Spleen (tissue), 11 donors: ENCODE data around the gene MGMT. TPM values are rescaled to one million over a fixed set of nuclear protein-coding genes. Genes with fewer than 3 reads are reported as not detected.

Experiments used
- DNase-seq: peaks from one replicate; pipeline ENCODE4 v3.0.0-alpha.2; 2020
- H3K27ac ChIP-seq, 8 donors: fragments of 200-600 bp; sonication (generic) in 7 of 8; 1 replicate in 4 of 8; 2 replicates in 4 of 8; pipeline versions ENCODE4 v1.5.0 to v1.8.0; 2016 to 2021; ENCODE audit warnings: inconsistent platforms in 4 of 8, mild to moderate bottlenecking in 4 of 8, moderate library complexity in 1 of 8
- H3K27me3 ChIP-seq, 7 donors: fragments of 200-600 bp; sonication (generic) in 6 of 7; replicated peaks in 1 of 7; 1 replicate in 4 of 7; 2 replicates in 3 of 7; pipeline versions ENCODE4 v1.5.0 to v1.8.0; 2016 to 2021; ENCODE audit warnings: inconsistent platforms in 3 of 7, mild to moderate bottlenecking in 1 of 7
- H3K36me3 ChIP-seq, 6 donors: fragments of 200-600 bp; sonication (generic) in 5 of 6; 1 replicate in 4 of 6; 2 replicates in 2 of 6; pipeline versions ENCODE4 v1.5.0 to v1.8.0; 2016 to 2021; ENCODE audit warnings: inconsistent platforms in 2 of 6
- H3K4me1 ChIP-seq, 6 donors: fragments of 200-600 bp; sonication (generic) in 5 of 6; 1 replicate in 3 of 6; 2 replicates in 3 of 6; pipeline versions ENCODE4 v1.5.0 to v1.8.0; 2016 to 2021; ENCODE audit warnings: inconsistent platforms in 3 of 6
- H3K4me3 ChIP-seq, 8 donors: fragments of 200-600 bp; sonication (generic) in 7 of 8; 1 replicate in 4 of 8; 2 replicates in 4 of 8; pipeline versions ENCODE4 v1.5.0 to v1.8.0; 2016 to 2021; ENCODE audit warnings: inconsistent platforms in 4 of 8, mild to moderate bottlenecking in 4 of 8, moderate library complexity in 2 of 8
- H3K9me3 ChIP-seq, 8 donors: fragments of 200-600 bp; sonication (generic) in 7 of 8; 1 replicate in 4 of 8; 2 replicates in 4 of 8; pipeline versions ENCODE4 v1.5.0 to v1.8.0; 2016 to 2021; ENCODE audit warnings: inconsistent platforms in 4 of 8
- POLR2A ChIP-seq, 3 donors: fragments of 450-650 bp; IDR thresholded peaks; one replicate each; pipeline ENCODE4 v1.5.1; 2017; ENCODE audit warnings: antibody characterized with exemption in 3 of 3, mild to moderate bottlenecking in 1 of 3
- POLR2AphosphoS5 ChIP-seq, 3 donors: sonication (generic); formaldehyde crosslinking; IDR thresholded peaks; one replicate each; pipeline ENCODE4 v1.5.1; 2017; ENCODE audit warnings: antibody characterized with exemption in 3 of 3
- WGBS, 5 donors: extraction: QIAGEN DNeasy Blood & Tissue Kit in 3 of 5; methylation state at CpG; one replicate each; pipeline versions ENCODE4 v1.1.5 to v1.1.7; 2013 to 2018; 5-methylcytosine and 5-hydroxymethylcytosine counted together
- intact Hi-C: fragments of 100-400 bp; cut with DNase I; formaldehyde crosslinking; loops from one replicate; pipeline ENCODE4 v1.15.0; 2023; ENCODE audit warnings: low total_unique reads
- polyA plus RNA-seq, 3 donors: library from polyadenylated mRNA; stranded (reverse); fragments of 200-250 nt; gene quantifications; one replicate each; pipeline ENCODE4 v1.2.1, GENCODE V29; 2013
- total RNA-seq, 7 donors: library from RNA; depleted of rRNA in 3 of 7; stranded (reverse); fragments of >200 nt in 3 of 7; fragmentation: NEBNext Ultra II Directional in 4 of 7; extraction: Animal tissue kit (Norgen Biotek cat#: 25700) in 4 of 7; gene quantifications; one replicate each; pipeline versions ENCODE4 v1.1.0 to v1.2.1, GENCODE V29; 2016 to 2021
- TF ChIP-seq, protein P1 (sequence below), 11 experiments: fragments of 200-600 bp in 7 of 11; fragments of 450-650 bp in 4 of 11; sonication (generic) in 4 of 11; IDR thresholded peaks in 8 of 11; conservative IDR thresholded peaks in 3 of 11; 1 replicate in 7 of 11; 2 replicates in 4 of 11; pipeline versions ENCODE4 v1.4.0 to v1.8.0; 2016 to 2021; ENCODE audit warnings: antibody characterized with exemption in 11 of 11, inconsistent platforms in 4 of 11, mild to moderate bottlenecking in 1 of 11
- donor health status: healthy with polysubstance abuse.
- donor health status: DM: no; HTN: no; CAD: no; lungs with moderate emphysema.
- donor health status: DM: no; HTN: no; CAD: no.
- donor health status: Bipolar disorder and iron deficiency.
- donor health status: healthy.
- donor health status: DM: no; HTN: no; CAD: no.
- donor health status: DM: yes; HTN: yes; CAD: no.

The MGMT gene
- total and polyA plus RNA-seq, 10 donors, result 14.3 to 33.4 (median 21.7) TPM

DNA sequence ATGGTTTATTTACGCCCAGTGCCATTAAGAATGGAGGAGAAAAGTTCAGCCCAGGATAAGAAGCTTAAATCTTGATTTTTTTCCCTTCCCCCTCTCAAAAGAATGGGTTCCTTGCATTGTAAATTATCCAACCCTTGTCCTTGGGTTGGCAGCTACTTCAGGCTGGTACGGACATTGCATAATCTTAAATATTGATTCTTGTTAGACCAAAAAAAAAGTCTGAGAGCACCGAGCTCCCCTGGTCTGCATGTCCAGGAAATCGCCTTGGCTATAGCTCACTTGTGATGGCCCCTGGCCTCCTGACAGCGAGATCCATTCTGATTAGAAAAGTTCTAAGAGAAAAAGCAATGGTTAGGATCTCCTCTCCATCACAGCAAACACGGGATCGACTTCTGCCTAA, 345.4 kb downstream of the MGMT start:
- intact Hi-C loops, result no loop called here
- WGBS, 5 donors, result 74 to 85% (median 82%) methylated on average over 7 of the region's 7 CpGs

DNA sequence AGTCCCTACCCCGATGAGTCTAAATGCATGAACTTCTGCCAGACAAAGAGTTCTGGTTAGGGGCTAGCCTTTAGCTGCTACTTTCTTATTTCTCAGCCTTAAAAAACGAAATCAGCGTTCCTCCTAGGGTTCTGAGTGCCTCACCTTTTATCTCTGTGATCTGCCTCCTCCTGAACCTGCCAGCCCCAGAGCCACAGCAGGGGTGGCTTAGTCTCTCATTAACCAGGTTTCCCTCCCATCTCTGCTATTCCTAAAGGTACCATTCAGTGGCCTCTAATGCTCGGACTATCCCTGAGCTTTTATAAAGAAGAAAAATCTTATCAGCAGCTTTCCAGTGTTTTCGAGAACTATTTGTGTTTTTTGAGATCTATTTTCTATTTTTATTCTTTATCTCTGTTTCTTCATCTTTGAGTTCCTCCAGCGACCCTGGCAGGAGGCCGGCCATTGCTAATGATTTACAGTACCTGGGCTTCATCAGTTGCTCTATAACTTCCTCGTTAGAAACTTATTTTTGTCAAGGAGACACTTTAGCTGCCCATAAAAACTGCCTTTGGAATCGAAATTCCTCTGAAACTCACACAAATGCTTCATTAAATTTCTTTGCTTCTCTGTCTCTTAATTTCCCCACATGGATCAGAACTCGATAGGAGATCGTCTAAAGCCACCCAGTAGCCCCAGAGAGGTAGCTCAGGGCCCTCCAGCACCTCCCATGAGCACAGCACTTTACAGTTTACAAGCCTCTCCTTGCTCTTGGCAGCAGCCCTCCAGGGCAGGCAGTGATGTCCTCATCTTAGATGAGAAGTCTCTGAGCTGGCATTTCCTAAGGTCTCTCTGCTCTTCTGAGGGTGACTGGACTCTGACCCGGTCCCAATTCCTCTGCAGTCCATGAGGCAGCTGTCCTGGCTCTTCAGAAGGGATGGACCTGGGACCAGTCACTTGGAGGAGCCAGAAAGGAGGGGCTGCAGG, 347.9 kb downstream of the MGMT start:
- Histone ChIP-seq H3K27ac (no peak overlapping the region), H3K4me1 (no peaks in the 10 kb centered on the region), H3K36me3 (no peaks in the 10 kb centered on the region), H3K27me3 (peaks cover 0 to 28% (median 0%) of the 10 kb centered on the region in 7 donors), H3K9me3 (peaks cover 0 to 22% (median 0%) of the 10 kb centered on the region in 8 donors), H3K4me3 (no peak overlapping the region)
- intact Hi-C loops, result no loop called here
- DNase-seq, result no peak
- no peak for TF ChIP-seq POLR2AphosphoS5 (IDR thresholded peaks at IDR 0.05)
- TF ChIP-seq, protein P1, sequence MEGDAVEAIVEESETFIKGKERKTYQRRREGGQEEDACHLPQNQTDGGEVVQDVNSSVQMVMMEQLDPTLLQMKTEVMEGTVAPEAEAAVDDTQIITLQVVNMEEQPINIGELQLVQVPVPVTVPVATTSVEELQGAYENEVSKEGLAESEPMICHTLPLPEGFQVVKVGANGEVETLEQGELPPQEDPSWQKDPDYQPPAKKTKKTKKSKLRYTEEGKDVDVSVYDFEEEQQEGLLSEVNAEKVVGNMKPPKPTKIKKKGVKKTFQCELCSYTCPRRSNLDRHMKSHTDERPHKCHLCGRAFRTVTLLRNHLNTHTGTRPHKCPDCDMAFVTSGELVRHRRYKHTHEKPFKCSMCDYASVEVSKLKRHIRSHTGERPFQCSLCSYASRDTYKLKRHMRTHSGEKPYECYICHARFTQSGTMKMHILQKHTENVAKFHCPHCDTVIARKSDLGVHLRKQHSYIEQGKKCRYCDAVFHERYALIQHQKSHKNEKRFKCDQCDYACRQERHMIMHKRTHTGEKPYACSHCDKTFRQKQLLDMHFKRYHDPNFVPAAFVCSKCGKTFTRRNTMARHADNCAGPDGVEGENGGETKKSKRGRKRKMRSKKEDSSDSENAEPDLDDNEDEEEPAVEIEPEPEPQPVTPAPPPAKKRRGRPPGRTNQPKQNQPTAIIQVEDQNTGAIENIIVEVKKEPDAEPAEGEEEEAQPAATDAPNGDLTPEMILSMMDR (IDR thresholded peaks at IDR 0.05 in 8 of 11, conservative IDR thresholded peaks at IDR 0.05 in 3 of 11), result no peak
- TF ChIP-seq POLR2A (IDR thresholded peaks at IDR 0.05), result no peak
- WGBS, 5 donors, result 45 to 57% (median 53%) methylated on average over 12 of the region's 12 CpGs

More for the DNA sequence above, 345.4 kb downstream of the MGMT start:
- peaks cover 0 to 28% (median 0%) of the 10 kb centered on the region in 7 donors for H3K27me3 ChIP-seq
- TF ChIP-seq, protein P1 (IDR thresholded peaks at IDR 0.05 in 8 of 11, conservative IDR thresholded peaks at IDR 0.05 in 3 of 11), result no peak
- TF ChIP-seq POLR2A (IDR thresholded peaks at IDR 0.05), result no peak
- no peak for TF ChIP-seq POLR2AphosphoS5 (IDR thresholded peaks at IDR 0.05)
- no peaks in the 10 kb centered on the region for H3K4me1 ChIP-seq
- H3K9me3 ChIP-seq, result peaks cover 0 to 4% (median 0%) of the 10 kb centered on the region in 8 donors
- no peak for DNase-seq
- no peak overlapping the region for H3K27ac ChIP-seq
- no peak overlapping the region for H3K4me3 ChIP-seq
- H3K36me3 ChIP-seq, result no peaks in the 10 kb centered on the region

DNA sequence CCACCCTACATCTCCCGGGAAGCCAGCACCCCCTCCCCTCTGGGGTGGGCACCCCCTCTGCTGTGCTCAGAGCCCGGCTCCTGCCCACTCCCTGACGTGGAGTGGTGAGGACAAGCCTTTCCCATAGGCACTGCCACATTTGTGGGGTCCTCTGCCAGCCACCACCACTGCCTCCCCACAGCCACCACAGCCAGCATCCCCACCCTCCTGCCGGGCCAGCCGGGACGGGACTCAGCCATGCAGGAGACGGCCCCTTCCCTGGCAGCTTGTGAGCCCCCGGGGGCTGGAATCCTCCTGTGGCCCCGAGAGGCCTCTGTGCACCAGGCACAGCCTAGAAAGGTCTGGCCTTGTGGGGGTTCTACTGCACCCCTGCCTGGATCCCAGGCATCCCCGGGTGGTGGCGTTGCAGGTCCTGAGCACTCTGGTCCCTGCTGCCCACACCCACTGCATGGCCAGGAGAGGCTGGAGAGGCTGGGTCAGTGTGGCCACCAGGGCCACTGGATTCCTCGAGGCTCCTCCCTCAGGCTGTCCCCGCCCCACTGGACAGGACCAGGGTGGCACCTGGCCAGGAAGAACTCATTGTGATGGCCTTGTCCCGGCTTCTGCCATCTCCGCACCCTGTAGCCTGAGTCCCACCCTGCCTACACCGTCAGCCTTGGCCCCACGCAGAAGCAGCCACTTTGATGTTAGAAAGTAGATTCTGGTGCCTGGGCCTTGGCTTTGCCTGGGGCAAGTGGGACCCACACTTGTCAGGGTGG, 349.0 kb downstream of the MGMT start:
- no peak for DNase-seq
- WGBS, 5 donors, result 81 to 87% (median 82%) methylated on average over 9 to 17 of the region's 17 CpGs

More for the DNA sequence above, 349.0 kb downstream of the MGMT start:
- H3K36me3 ChIP-seq, result no peaks in the 10 kb centered on the region
- no peaks in the 10 kb centered on the region for H3K4me1 ChIP-seq
- intact Hi-C loops, result no loop called here
- peaks cover 0 to 23% (median 0%) of the 10 kb centered on the region in 7 donors for H3K27me3 ChIP-seq
- no peak overlapping the region for H3K27ac ChIP-seq
- TF ChIP-seq POLR2AphosphoS5 (IDR thresholded peaks at IDR 0.05) (no peak), POLR2A (IDR thresholded peaks at IDR 0.05) (no peak)
- TF ChIP-seq, protein P1 (IDR thresholded peaks at IDR 0.05 in 8 of 11, conservative IDR thresholded peaks at IDR 0.05 in 3 of 11), result no peak
- H3K9me3 ChIP-seq, result peaks cover 0 to 22% (median 0%) of the 10 kb centered on the region in 8 donors
- no peak overlapping the region for H3K4me3 ChIP-seq
